B cell (primary cell): ENCODE measurements around the gene TFF3. TPM values are rescaled to one million over a fixed set of nuclear protein-coding genes. Genes with fewer than 3 reads are reported as not detected.

Experiments used
- ATAC-seq: fragments of 200-7000 bp; cut with Tn5 transposase; one replicate; pipeline ENCODE4 v1.10.0; 2021; ENCODE audit warnings: low read depth, mild to moderate bottlenecking, moderate number of reproducible peaks, moderate library complexity
- CTCF ChIA-PET: fragments of 350-600 bp; sonication (Branson Sonifier 250); formaldehyde crosslinking; loops from one replicate; lab custom pipeline; 2021; ENCODE audit warnings: antibody characterized with exemption, inconsistent platforms; lab: Charles Lee
- POLR2A ChIA-PET: fragments of 350-600 bp; sonication (Branson Sonifier 250); formaldehyde crosslinking; loops from one replicate; lab custom pipeline; 2021; ENCODE audit warnings: antibody characterized with exemption; lab: Charles Lee
- DNase-seq: peaks from one replicate; pipeline ENCODE4 v3.0.0; 2013
- H2AFZ ChIP-seq: 2 replicates; pipeline ENCODE4 v1.6.1; 2012; ENCODE audit warnings: mild to moderate bottlenecking, low read depth, low read length; ENCODE audit not compliant: insufficient read depth, poor library complexity, severe bottlenecking
- H3K27ac ChIP-seq, 2 donors: 1 replicate in 1 of 2; 2 replicates in 1 of 2; pipeline ENCODE4 v1.5.1; 2012 to 2013; ENCODE audit warnings: low read length in 2 of 2, mild to moderate bottlenecking in 2 of 2, moderate library complexity in 1 of 2
- H3K27me3 ChIP-seq, 4 experiments: fragments of 200-600 bp in 1 of 4; sonication (generic) in 1 of 4; replicated peaks in 1 of 4; 1 replicate in 2 of 4; 2 replicates in 2 of 4; pipeline versions ENCODE4 v1.6.1 to v1.7.0; 2013 to 2016; ENCODE audit warnings: low read length in 3 of 4, mild to moderate bottlenecking in 2 of 4, mixed read lengths in 1 of 4, moderate library complexity in 1 of 4; ENCODE audit not compliant: insufficient read depth in 4 of 4, control insufficient read depth in 3 of 4; ENCODE audit errors: control extremely low read depth in 1 of 4
- H3K36me3 ChIP-seq, 2 experiments: replicated peaks in 1 of 2; 1 replicate in 1 of 2; 2 replicates in 1 of 2; pipeline versions ENCODE4 v1.6.1 to v1.7.1; 2013; ENCODE audit warnings: low read length in 1 of 2; ENCODE audit not compliant: insufficient read depth in 2 of 2, control insufficient read depth in 1 of 2; ENCODE audit errors: control extremely low read depth in 1 of 2, extremely low read depth in 1 of 2
- H3K4me1 ChIP-seq, 2 donors: fragments of 200-600 bp in 1 of 2; sonication (generic) in 1 of 2; 1 replicate in 1 of 2; 2 replicates in 1 of 2; pipeline versions ENCODE4 v1.5.1 to v1.6.1; 2013 to 2017; ENCODE audit warnings: low read length in 2 of 2; ENCODE audit not compliant: control insufficient read depth in 2 of 2, insufficient read depth in 2 of 2
- H3K4me2 ChIP-seq: replicated peaks from 2 replicates; pipeline ENCODE3; 2012; ENCODE audit warnings: mild to moderate bottlenecking, low read depth, low read length; ENCODE audit not compliant: poor library complexity, severe bottlenecking
- H3K4me3 ChIP-seq, 5 experiments: fragments of 200-600 bp in 1 of 5; sonication (generic) in 1 of 5; 1 replicate in 3 of 5; 2 replicates in 2 of 5; pipeline versions ENCODE4 v1.5.1 to v1.7.0; 2011 to 2016; ENCODE audit warnings: low read length in 4 of 5, mild to moderate bottlenecking in 4 of 5, low read depth in 2 of 5, control low read depth in 1 of 5, moderate library complexity in 1 of 5; ENCODE audit not compliant: insufficient read depth in 1 of 5; ENCODE audit errors: control extremely low read depth in 1 of 5, extremely low read depth in 1 of 5
- H3K79me2 ChIP-seq: fragments of 200-600 bp; sonication (generic); one replicate; pipeline ENCODE4 v1.6.0; 2016; ENCODE audit warnings: low read length; ENCODE audit not compliant: control insufficient read depth, insufficient read depth
- H3K9ac ChIP-seq: fragments of 200-600 bp; sonication (generic); 2 replicates; pipeline ENCODE4 v1.6.1; 2017; ENCODE audit warnings: mild to moderate bottlenecking, low read length, moderate library complexity
- H3K9me3 ChIP-seq, 3 donors: one replicate each; pipeline versions ENCODE4 v1.6.1 to v1.7.1; 2013; ENCODE audit warnings: low read length in 2 of 3; ENCODE audit not compliant: control insufficient read depth in 2 of 3, insufficient read depth in 1 of 3; ENCODE audit errors: control extremely low read depth in 1 of 3
- H4K20me1 ChIP-seq: 2 replicates; pipeline ENCODE4 v1.6.0; 2012; ENCODE audit warnings: mild to moderate bottlenecking, low read length; ENCODE audit not compliant: insufficient read depth, control insufficient read depth, poor library complexity, severe bottlenecking
- H3K27ac Mint-ChIP-seq: one replicate; pipeline ENCODE4 v1.8.0; 2021; ENCODE audit warnings: mixed read lengths
- H3K27me3 Mint-ChIP-seq: one replicate; pipeline ENCODE4 v1.8.0; 2021; ENCODE audit warnings: mixed read lengths
- H3K4me1 Mint-ChIP-seq: one replicate; pipeline ENCODE4 v1.8.0; 2021; ENCODE audit warnings: mixed read lengths
- H3K4me3 Mint-ChIP-seq: one replicate; pipeline ENCODE4 v1.8.0; 2021; ENCODE audit warnings: mixed read lengths
- H3K9me3 Mint-ChIP-seq: one replicate; pipeline ENCODE4 v1.8.0; 2022; ENCODE audit warnings: mixed read lengths; ENCODE audit not compliant: insufficient read depth
- EZH2 ChIP-seq: IDR thresholded peaks from 2 replicates; pipeline ENCODE4 v1.6.1; 2012; ENCODE audit warnings: borderline replicate concordance, low read depth, mild to moderate bottlenecking, moderate library complexity, low read length; ENCODE audit not compliant: insufficient read depth, poor library complexity, severe bottlenecking
- WGBS: methylation state at CpG from one replicate; pipeline ENCODE4 v1.1.5; 2013; ENCODE audit warnings: missing lambda C conversion rate; ENCODE audit not compliant: insufficient coverage; 5-methylcytosine and 5-hydroxymethylcytosine counted together
- intact Hi-C: fragments of 100-400 bp; cut with micrococcal nuclease; formaldehyde crosslinking; loops from one replicate; pipeline ENCODE4 v1.10.0; 2022
- polyA plus RNA-seq: library from polyadenylated mRNA; depleted of rRNA; stranded (reverse); fragments of >200 nt; gene quantifications from 2 replicates; pipeline ENCODE4 v1.2.3, GENCODE V29; 2012
- total RNA-seq, 2 donors: library from RNA; stranded (reverse); fragments of 120-200 nt in 1 of 2; gene quantifications; 1 replicate in 1 of 2; 2 replicates in 1 of 2; pipeline versions ENCODE4 v1.2.3 to v1.2.4, GENCODE V29; 2013 to 2022
- TF ChIP-seq, protein P1 (sequence below): fragments of 200-600 bp; IDR thresholded peaks from one replicate; pipeline ENCODE4 v1.8.0; 2022; ENCODE audit warnings: antibody characterized with exemption, mild to moderate bottlenecking

TFF3 gene
- total and polyA plus RNA-seq, 2 donors (not counting 1 experiment from before 2014, with no cell fraction given), result not detected

DNA sequence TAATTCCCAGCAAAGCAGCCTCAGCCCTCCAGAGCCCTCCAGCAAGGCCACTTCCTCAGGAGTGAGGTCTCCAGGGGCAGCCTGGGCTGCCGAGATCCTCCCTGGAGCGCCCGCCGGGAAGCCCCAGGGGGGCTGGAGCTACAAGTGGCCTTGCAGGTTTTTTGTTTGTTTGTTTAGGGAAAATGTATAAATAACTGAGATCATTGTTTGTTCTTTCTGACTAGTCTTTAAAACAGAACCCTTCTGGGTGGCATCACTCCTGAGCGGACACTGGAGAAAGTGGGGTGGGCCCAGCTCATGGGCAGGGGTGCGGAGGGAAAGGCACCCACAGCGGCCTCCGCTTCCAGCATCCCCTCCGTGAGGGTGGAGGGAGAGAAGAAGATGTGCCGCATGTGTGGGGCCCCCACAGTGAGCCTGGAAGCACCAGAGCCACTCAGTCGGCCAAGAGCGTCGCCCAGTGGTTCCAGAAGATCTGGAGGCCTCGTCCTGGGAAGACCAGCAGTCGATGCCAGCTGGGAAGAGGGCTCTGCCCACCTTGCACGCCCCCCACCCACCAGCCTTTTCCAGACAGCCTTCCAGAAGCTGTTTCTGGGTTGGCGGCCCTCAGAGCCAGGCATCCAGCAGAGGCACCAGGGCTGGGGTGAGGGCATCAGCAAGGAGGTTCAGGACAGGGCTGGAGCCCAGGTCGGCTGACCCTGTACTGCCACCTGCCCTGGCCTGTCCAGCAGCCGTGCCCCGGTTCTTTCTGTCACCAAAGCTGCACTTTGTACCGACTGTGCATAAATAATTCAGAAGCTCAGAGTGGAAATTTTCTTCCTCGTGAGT is 34.6 kb downstream of the TFF3 start:
- WGBS, result 91% methylated on average over 18 of the region's 22 CpGs
- Mint-ChIP-seq H3K27ac (no peak overlapping the region), H3K9me3 (no peaks in the 10 kb centered on the region), H3K27me3 (no peaks in the 10 kb centered on the region), H3K4me1 (peaks cover 5% of the 10 kb centered on the region), H3K4me3 (no peak overlapping the region)
- Histone ChIP-seq H3K4me2 (no peak overlapping the region), H2AFZ (no peak overlapping the region), H3K27me3 (no peaks in the 10 kb centered on the region), H3K79me2 (no peaks in the 10 kb centered on the region), H3K9ac (no peak overlapping the region), H3K4me1 (peaks cover 3 to 8% of the 10 kb centered on the region in 2 donors), H3K27ac (no peak overlapping the region), H4K20me1 (peaks cover 8% of the 10 kb centered on the region), H3K36me3 (peaks cover 1 to 60% of the 10 kb centered on the region in 2 experiments), H3K9me3 (peaks cover 0 to 3% (median 0%) of the 10 kb centered on the region in 3 donors), H3K4me3 (no peak overlapping the region)
- POLR2A ChIA-PET, result no interaction called here
- DNase-seq (no peak), ATAC-seq (no peak)
- CTCF ChIA-PET, result interaction anchor here (2.1 kb wide), 1 partner anchor 21 kb away, joined by 8 read pairs; no protein-coding TSS in a partner anchor
- intact Hi-C loops, result no loop called here
- TF ChIP-seq, protein P1, sequence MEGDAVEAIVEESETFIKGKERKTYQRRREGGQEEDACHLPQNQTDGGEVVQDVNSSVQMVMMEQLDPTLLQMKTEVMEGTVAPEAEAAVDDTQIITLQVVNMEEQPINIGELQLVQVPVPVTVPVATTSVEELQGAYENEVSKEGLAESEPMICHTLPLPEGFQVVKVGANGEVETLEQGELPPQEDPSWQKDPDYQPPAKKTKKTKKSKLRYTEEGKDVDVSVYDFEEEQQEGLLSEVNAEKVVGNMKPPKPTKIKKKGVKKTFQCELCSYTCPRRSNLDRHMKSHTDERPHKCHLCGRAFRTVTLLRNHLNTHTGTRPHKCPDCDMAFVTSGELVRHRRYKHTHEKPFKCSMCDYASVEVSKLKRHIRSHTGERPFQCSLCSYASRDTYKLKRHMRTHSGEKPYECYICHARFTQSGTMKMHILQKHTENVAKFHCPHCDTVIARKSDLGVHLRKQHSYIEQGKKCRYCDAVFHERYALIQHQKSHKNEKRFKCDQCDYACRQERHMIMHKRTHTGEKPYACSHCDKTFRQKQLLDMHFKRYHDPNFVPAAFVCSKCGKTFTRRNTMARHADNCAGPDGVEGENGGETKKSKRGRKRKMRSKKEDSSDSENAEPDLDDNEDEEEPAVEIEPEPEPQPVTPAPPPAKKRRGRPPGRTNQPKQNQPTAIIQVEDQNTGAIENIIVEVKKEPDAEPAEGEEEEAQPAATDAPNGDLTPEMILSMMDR, result no peak
- TF ChIP-seq EZH2, result no peak

DNA sequence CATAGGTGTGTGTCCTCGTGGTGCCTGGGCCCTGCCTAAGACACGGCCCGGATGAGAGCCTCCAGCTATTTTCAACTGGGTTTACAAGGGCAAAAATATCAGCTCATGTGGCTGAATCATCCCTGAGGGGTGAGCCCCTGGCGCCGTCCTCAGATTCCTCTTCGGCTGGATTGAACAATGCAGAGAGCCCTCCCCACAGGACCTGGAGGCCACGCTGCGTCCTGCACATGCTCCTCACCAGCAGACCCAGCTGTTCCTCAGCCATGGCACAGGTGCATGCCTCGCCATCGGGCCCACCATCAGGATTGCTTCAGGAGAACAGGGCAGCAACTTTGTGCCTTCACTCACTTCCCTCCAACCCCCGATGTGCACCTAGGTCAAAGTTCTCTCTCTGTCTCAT is 35.3 kb downstream of the TFF3 start:
- Histone ChIP-seq H3K79me2 (no peaks in the 10 kb centered on the region), H3K27me3 (no peaks in the 10 kb centered on the region), H3K9me3 (peaks cover 0 to 3% (median 0%) of the 10 kb centered on the region in 3 donors), H4K20me1 (peaks cover 4% of the 10 kb centered on the region), H3K27ac (no peak overlapping the region), H2AFZ (no peak overlapping the region), H3K9ac (no peak overlapping the region), H3K36me3 (peaks cover 1 to 64% of the 10 kb centered on the region in 2 experiments), H3K4me1 (peaks cover 0 to under 1% of the 10 kb centered on the region in 2 donors), H3K4me2 (no peak overlapping the region), H3K4me3 (no peak overlapping the region)
- H3K27me3 Mint-ChIP-seq, result no peaks in the 10 kb centered on the region
- DNase-seq (no peak), ATAC-seq (no peak)
- TF ChIP-seq, protein P1, result no peak
- no peak for TF ChIP-seq EZH2
- 90% methylated on average over 10 of the region's 11 CpGs for WGBS
- ChIA-PET CTCF (interaction anchor here (2.1 kb wide), 1 partner anchor 21 kb away, joined by 8 read pairs; no protein-coding TSS in a partner anchor), POLR2A (no interaction called here)
- peaks cover 1% of the 10 kb centered on the region for H3K4me1 Mint-ChIP-seq
- no peak overlapping the region for H3K4me3 Mint-ChIP-seq
- no peaks in the 10 kb centered on the region for H3K9me3 Mint-ChIP-seq
- H3K27ac Mint-ChIP-seq, result no peak overlapping the region
- intact Hi-C loops, result no loop called here
